ENCODE measurements around the gene ARL5A.

ARL5A gene

DNA sequence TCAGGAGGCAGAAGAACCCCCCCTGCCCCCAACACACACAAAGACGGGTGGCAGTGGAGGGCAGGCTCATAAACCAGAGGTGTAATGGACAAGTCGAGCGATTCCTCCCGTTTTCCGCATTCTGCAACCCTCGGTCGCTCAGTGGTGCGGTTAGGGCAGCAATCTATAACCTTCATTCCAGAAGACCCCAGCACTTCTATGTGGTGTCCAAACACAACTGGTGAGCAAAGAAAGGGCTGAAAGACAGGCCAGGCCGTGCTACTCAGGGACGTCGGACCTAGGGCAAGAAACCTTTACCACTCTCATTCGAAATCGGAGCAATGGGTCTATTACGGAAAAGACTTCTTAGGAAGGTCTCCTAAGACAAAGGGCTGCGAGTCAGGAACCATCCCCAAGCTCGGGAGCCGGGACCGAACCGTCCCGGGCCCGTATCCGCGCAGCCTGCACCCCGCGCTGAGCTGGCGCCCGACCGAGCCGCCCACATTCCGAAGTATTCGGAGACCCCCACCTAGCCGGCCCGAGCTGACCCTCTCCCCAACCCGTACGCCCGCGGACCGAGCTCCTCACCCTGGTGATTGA lies 568 bp downstream of the ARL5A start:
- peak overlapping the region; percentile 81 for H3K4me3 ChIP-seq (ENCODE audit: control insufficient read depth, low read depth, low read length)
- TF ChIP-seq, protein P1, sequence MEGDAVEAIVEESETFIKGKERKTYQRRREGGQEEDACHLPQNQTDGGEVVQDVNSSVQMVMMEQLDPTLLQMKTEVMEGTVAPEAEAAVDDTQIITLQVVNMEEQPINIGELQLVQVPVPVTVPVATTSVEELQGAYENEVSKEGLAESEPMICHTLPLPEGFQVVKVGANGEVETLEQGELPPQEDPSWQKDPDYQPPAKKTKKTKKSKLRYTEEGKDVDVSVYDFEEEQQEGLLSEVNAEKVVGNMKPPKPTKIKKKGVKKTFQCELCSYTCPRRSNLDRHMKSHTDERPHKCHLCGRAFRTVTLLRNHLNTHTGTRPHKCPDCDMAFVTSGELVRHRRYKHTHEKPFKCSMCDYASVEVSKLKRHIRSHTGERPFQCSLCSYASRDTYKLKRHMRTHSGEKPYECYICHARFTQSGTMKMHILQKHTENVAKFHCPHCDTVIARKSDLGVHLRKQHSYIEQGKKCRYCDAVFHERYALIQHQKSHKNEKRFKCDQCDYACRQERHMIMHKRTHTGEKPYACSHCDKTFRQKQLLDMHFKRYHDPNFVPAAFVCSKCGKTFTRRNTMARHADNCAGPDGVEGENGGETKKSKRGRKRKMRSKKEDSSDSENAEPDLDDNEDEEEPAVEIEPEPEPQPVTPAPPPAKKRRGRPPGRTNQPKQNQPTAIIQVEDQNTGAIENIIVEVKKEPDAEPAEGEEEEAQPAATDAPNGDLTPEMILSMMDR (IDR thresholded peaks at IDR 0.05; ENCODE audit: control insufficient read depth, insufficient read depth, low read depth, low read length, missing control alignments) = no peak
- DNase-seq (ENCODE audit: low read depth) = no peak

DNA sequence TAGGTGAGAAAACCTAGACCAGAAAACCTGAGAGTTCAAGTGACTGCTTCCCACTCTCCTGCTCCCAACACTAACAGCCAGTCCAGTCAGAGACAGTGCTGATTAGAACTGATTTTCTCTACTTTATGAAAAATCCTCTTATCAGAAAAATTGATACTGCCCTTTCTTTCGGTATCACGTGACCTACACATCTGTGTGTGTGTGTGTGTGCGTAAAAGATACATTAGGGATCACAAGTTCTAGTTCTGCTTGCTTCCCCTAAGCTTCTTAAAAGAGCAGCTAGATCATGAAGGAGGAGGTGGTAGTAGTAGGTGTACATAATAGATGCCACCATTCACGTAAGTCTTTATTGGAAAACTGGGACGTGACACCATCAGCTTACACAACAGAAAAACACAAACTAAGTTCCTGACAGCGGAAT lies 1.5 kb downstream of the ARL5A start:
- H3K4me3 ChIP-seq (ENCODE audit: control insufficient read depth, low read depth, low read length) = peak overlapping the region; percentile 81
- DNase-seq (ENCODE audit: low read depth) = no peak
- TF ChIP-seq, protein P1 (IDR thresholded peaks at IDR 0.05; ENCODE audit: control insufficient read depth, insufficient read depth, low read depth, low read length, missing control alignments) = no peak

DNA sequence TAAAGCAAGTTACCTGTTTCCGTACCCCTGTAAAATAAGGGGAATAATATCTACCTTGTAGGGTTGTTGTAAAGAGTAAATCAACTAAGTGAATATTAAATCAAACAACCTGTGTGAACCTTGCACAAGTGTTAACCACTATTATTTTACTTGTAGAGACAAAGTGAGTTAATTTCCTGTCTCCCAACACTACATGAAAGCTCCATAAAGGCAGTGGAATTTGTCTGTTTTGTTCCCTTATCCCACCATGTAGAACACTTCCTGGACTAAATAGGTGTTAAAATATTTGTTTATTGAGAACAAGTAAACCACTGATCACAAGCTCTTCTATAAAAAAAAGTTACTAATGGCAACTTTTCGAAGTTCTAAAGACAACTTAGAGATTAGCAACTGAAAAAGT lies 3.3 kb downstream of the ARL5A start:
- TF ChIP-seq, protein P1 (IDR thresholded peaks at IDR 0.05; ENCODE audit: control insufficient read depth, insufficient read depth, low read depth, low read length, missing control alignments) = no peak
- H3K4me3 ChIP-seq (ENCODE audit: control insufficient read depth, low read depth, low read length) = no peak overlapping the region
- DNase-seq (ENCODE audit: low read depth) = no peak

DNA sequence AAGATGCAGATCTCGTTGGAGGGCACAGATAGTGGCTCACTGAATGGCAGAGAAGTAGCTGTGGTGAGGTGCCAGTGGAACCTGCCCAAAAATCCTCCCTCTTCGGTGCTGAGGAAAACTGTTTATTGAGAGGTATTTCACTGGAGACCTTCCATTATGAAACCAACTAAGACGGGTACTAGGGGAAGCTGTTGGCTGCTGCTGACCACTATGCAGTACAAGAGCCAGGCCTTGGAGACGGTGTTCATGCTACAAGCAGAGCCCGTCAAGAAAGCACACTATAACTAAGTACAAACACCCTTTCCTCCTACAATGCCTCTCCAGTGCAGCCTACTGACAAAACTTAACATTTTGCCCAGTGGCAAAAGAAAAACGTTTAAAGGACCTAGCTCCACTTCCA lies 4.6 kb downstream of the ARL5A start:
- TF ChIP-seq, protein P1 (IDR thresholded peaks at IDR 0.05; ENCODE audit: control insufficient read depth, insufficient read depth, low read depth, low read length, missing control alignments) = no peak
- H3K4me3 ChIP-seq (ENCODE audit: control insufficient read depth, low read depth, low read length) = no peak overlapping the region
- no peak for DNase-seq (ENCODE audit: low read depth)

DNA sequence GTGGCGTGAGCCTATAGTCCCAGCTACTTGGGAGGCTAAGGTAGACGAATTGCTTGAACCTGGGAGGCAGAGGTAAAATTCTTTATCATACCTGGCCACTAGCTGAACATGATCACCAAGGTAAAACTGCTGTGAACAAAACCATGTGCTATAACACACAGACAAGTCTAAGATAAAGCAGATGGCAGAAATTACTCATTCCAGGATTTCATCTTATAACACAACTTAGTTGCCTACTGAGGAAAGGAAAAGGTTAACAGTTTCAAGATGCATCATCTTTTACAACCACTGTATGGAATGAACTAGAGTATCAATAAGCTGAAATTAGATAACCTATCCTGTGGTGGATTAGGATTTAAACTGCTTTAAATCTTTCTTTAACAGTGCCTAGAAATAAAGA lies 8.3 kb downstream of the ARL5A start:
- DNase-seq (ENCODE audit: low read depth) = no peak
- TF ChIP-seq, protein P1 (IDR thresholded peaks at IDR 0.05; ENCODE audit: control insufficient read depth, insufficient read depth, low read depth, low read length, missing control alignments) = no peak
- no peak overlapping the region for H3K4me3 ChIP-seq (ENCODE audit: control insufficient read depth, low read depth, low read length)

DNA sequence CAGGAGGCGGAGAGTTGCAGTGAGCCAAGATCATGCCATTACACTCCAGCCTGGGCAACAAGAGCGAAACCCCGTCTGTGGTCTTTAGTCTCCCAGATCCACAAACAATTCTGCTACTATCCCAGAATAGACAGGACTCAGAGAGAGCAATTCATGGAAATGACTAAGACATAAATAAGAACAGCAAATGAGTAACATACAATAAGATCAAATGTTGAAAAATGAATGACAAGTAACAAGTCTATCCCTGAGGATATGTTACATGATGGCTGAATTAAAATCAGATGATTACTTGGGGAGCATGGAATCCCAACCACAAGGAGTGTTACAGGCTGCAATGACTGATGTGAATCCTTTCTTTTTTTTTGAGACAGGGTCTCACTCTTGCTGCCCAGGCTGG lies 10.3 kb downstream of the ARL5A start:
- TF ChIP-seq, protein P1 (IDR thresholded peaks at IDR 0.05; ENCODE audit: control insufficient read depth, insufficient read depth, low read depth, low read length, missing control alignments) = no peak
- no peak overlapping the region for H3K4me3 ChIP-seq (ENCODE audit: control insufficient read depth, low read depth, low read length)
- DNase-seq (ENCODE audit: low read depth) = no peak

DNA sequence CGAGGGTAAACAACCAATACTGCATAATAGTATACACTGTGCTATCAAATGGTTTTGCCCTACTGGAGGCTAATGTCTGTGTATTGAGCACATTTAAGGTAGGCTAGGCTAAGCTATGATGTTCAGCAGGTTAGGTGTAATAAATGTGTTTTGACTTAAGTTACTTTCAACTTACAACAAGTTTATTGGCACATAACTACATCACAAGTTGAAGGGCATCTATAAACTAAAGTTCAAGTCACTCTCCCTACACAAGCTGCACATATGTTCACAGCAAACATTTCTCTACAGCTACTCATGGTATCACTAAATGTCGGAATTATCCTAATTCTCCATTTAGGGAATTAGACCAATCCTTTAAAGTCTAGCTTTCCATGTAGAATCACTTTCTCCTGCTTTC lies 11.4 kb downstream of the ARL5A start:
- DNase-seq (ENCODE audit: low read depth) = no peak
- TF ChIP-seq, protein P1 (IDR thresholded peaks at IDR 0.05; ENCODE audit: control insufficient read depth, insufficient read depth, low read depth, low read length, missing control alignments) = no peak
- H3K4me3 ChIP-seq (ENCODE audit: control insufficient read depth, low read depth, low read length) = no peak overlapping the region
